HG03460 (cell line): ENCODE results near the gene LRRC28.

Experiments
- ATAC-seq: cut with Tn5 transposase; IDR thresholded peaks from one replicate; pipeline ENCODE4 v1.9.1; 2021; ENCODE audit not compliant: unreplicated experiment

The LRRC28 gene

DNA sequence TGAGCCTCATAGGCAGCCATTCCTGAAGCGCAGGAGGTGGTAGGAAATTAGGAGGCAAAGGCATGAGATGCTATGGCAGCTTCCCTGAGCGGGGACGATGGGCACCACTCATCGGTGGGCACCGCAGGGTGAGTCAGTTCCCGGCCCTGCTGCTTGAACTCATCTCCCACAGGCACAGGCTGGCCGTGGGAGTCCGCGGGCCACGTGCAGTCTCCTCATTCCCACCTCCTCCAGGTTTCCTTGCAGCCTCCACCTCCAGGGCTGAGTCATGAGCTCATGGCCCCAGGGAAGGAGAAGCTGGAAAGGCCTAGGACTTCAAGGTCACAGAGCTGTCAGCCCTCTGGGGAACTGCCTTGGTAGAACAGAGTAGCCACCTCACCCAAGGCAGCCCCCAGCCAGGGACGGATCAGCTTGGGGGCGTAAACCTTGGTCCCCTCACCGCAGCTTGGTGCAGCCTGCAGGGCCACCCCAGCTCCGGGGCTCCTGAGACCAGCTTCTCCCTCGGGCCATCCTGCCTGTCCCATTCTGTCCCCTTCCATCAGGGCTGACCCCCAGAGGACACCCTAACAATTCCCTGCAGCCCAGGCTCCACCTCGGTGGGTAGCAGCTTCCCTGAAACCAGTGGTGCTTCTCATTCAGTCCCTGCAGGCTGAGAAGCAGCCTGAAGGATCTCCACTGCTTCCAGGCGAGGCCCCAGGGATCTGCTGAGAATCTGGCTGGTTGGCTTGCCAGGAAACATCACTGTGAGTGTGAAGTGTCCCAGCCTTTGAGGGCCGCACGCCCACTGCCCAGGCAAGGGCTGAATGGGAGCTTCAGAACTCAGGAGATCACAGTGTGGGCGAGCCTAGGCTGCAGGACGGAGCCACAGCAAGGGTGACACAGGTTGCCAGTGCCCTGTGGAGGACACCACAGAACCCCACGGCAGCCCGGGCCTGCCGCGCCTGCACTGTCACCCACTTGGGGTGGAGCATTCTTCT, 163.8 kb downstream of the LRRC28 start:
- ATAC-seq, result no peak

GRCh38 chr15:99416191-99417188, 165.2 kb downstream of the LRRC28 start:
- no peak for ATAC-seq

DNA sequence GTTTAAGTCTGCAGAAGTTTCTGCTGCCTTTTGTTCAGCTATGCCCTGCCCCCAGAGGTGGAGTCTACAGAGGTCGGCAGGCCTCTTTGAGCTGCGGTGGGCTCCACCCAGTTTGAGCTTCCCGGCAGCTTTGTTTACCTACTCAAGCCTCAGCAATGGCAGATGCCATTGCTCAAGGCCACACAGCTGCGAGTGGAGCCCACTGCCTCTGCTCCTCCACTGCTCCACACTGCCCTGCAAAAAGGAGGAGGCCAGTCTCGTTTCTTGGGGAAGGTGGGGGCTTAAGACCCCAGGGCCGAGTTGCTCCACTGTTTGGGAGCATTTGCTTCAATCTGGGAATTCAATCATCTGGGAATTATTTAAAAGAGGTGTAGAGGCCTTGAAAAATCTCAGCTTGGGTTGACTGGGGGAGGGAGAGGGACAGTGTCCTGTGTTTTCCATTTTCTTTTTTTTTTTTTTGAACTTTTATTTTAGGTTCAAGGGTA, 169.9 kb downstream of the LRRC28 start:
- ATAC-seq, result no peak

DNA sequence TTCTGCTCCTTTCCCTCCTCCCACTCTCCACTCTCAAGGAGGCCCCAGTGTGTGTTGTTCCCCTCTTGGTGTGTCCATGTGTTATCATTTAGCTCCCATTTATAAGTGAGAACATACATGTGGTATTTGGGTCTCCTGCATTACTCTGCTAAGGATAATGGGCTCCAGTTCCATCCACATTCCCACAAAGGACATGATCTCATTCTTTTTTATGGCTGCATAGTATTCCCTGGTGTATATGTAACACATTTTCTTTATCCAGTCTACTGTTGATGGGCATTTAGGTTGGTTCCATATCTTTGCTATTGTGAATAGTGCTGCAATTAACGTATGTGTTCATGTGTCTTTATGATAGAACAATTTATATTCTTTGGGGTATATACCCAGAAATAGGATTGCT, 170.5 kb downstream of the LRRC28 start:
- no peak for ATAC-seq

GRCh38 chr15:99423186-99424130, 172.2 kb downstream of the LRRC28 start:
- no peak for ATAC-seq

GRCh38 chr15:99424131-99424571, 172.9 kb downstream of the LRRC28 start:
- ATAC-seq, result no peak

GRCh38 chr15:99424978-99425656, 173.8 kb downstream of the LRRC28 start:
- ATAC-seq, result peak; percentile 84

GRCh38 chr15:99425657-99426301, 174.5 kb downstream of the LRRC28 start:
- ATAC-seq, result no peak

- no peak for ATAC-seq
These were observed 175.3 kb downstream of the LRRC28 start for GRCh38 chr15:99426431-99427105.

DNA sequence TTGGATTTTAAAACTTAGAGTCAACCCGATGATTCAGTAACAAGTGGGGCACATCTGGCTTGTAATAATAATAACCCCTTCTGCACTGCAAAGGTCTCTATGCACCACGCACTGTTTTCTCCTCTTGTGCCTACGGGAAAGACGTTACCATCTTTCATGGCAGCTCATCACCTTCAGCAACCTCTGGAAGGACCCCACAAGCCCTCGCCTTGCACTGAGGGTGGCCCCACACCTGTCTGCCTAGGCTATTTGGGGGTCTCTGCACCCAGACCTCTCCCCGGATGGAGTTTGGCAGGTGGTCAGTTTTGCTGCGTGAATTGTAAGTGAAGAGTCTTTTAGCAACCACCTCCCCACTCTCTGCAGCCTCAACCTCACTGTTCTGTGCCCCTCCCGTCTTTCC, 175.9 kb downstream of the LRRC28 start:
- no peak for ATAC-seq

GRCh38 chr15:99427668-99428361, 176.5 kb downstream of the LRRC28 start:
- ATAC-seq, result no peak

GRCh38 chr15:99429681-99430081, 178.4 kb downstream of the LRRC28 start:
- ATAC-seq, result no peak

GRCh38 chr15:99430881-99431401, 179.7 kb downstream of the LRRC28 start:
- no peak for ATAC-seq

DNA sequence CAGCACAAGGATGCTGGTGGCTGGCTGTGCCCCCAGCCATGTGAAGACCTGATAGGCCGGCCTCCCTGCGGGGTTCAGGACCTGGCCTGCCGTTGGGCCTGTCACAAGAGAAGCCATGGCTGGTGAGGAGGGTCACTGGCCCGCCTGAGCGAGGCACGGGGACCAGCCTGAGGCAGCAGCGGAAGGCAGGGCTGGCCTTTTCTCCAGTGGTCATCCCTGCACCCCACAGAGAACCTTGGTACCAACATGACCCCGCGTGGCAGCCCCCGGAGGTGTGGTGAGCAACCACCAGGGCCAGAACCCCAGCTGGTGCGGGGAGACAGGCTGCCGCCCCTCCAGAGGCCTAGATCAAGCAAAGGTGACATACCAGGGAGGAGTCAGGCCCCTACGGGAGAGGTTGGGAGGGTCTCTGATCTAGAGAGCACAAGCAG, 180.4 kb downstream of the LRRC28 start:
- no peak for ATAC-seq

- ATAC-seq, result no peak
These were observed 181.2 kb downstream of the LRRC28 start for GRCh38 chr15:99432271-99433025.

GRCh38 chr15:99433026-99433756, 181.9 kb downstream of the LRRC28 start:
- ATAC-seq, result no peak
